BLaER1 (cell line): Measurements from ENCODE around the gene YWHAG.
"Not testable (repeated sequence)": the region's sequence is repeated elsewhere in the genome, so short reads cannot be mapped to it uniquely, and the experiment has no call there.

Experiments used
- H3K27ac ChIP-seq: shearing (Covaris generic); formaldehyde crosslinking; 2 replicates; pipeline ENCODE4 v1.8.1; 2022
- H3K27me3 ChIP-seq: shearing (Covaris generic); formaldehyde crosslinking; 2 replicates; pipeline ENCODE4 v1.8.1; 2022
- H3K36me3 ChIP-seq: shearing (Covaris generic); formaldehyde crosslinking; 2 replicates; pipeline ENCODE4 v1.8.1; 2022
- H3K4me1 ChIP-seq: shearing (Covaris generic); formaldehyde crosslinking; 2 replicates; pipeline ENCODE4 v1.8.1; 2022
- H3K4me2 ChIP-seq: shearing (Covaris generic); formaldehyde crosslinking; 2 replicates; pipeline ENCODE4 v1.8.1; 2022
- H3K4me3 ChIP-seq: shearing (Covaris generic); formaldehyde crosslinking; 2 replicates; pipeline ENCODE4 v1.8.1; 2022
- H3K9ac ChIP-seq: shearing (Covaris generic); formaldehyde crosslinking; 2 replicates; pipeline ENCODE4 v1.8.1; 2022
- H3K9me3 ChIP-seq: shearing (Covaris generic); formaldehyde crosslinking; 2 replicates; pipeline ENCODE4 v1.8.1; 2022
- H4K20me1 ChIP-seq: shearing (Covaris generic); formaldehyde crosslinking; 2 replicates; pipeline ENCODE4 v1.8.1; 2022
- Cebpa-rat ChIP-seq: shearing (Covaris generic); IDR thresholded peaks from 2 replicates; pipeline ENCODE4 v1.8.1; 2022

Gene YWHAG

DNA sequence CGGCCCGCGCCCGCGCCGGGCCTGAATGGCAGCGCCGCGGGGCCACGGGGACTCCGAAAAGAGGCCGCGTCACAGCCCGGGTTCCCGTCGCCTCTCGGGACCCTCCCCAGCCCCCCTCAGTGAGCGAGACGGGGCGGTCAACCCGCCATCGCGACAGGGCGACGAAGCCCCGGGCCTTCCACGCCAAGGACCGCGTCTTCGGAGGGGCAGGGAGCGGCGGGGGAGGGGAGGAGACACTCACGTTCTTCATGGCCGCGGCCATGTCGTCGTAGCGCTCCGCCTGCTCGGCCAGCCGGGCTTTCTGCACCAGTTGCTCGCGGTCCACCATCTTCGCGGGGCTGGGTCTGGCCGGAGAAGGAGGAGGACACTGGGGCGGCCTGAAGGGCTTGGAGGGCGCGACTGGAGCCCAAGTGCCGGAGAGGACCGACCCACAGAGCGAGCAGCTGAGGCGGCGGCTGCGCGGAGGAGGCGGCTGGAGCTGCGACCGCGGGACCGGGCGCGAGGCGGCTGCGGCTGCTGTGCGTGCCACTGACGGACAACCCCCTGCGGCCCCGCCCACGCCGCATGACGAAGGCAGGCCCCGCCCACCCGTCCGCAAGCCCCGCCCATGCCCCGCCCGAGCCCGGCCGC is at the start of gene YWHAG:
Gene YWHAG (minus strand): TSS at position 511 of the 630 bp plus-strand sequence. CDS start 183 bp downstream, at position 328.
- Histone ChIP-seq H3K9me3 (peaks cover 10% of the 10 kb centered on the region; the same call in 1 of the 2 replicates), H3K4me3 (peak within 1 kb of the TSS; percentile 92), H3K27me3 (no peaks in the 10 kb centered on the region), H3K4me1 (peaks cover 47% of the 10 kb centered on the region), H4K20me1 (peaks cover 51% of the 10 kb centered on the region), H3K36me3 (peaks cover 35% of the 10 kb centered on the region), H3K4me2 (peak within 1 kb of the TSS; percentile 88), H3K27ac (peak within 1 kb of the TSS; percentile 98), H3K9ac (peak within 1 kb of the TSS; percentile 99)
- TF ChIP-seq Cebpa-rat = no peak

DNA sequence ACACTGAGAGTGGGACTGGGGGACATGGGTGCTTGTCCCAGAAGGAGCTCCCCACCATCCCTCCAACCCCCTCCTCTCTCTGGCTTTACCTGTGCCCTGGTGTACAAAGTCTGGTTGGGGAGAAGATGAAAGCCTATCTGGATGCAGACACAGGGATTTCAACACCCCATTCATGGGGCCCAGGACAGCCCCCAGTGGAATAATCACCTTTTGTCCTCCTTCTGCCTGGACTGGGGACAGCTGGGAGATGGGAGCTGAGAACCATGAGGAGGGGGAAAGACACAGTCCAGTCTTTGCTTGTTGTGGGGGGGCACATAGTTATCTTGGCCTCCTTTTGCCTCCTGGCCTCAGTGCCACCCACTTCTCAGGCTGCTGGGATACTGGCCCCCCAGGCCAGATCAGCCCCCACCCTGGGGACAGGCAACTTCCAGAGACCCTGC is 49.4 kb upstream of the YWHAG start:
- H3K4me1 ChIP-seq = peaks cover 18% of the 10 kb centered on the region
- H3K9me3 ChIP-seq = no peaks in the 10 kb centered on the region
- H3K4me3 ChIP-seq = no peak overlapping the region
- H3K27me3 ChIP-seq = no peaks in the 10 kb centered on the region
- H3K36me3 ChIP-seq = no peaks in the 10 kb centered on the region
- no peak overlapping the region for H3K4me2 ChIP-seq
- no peak for TF ChIP-seq Cebpa-rat
- H3K27ac ChIP-seq = no peak overlapping the region
- H3K9ac ChIP-seq = no peak overlapping the region
- no peaks in the 10 kb centered on the region for H4K20me1 ChIP-seq

DNA sequence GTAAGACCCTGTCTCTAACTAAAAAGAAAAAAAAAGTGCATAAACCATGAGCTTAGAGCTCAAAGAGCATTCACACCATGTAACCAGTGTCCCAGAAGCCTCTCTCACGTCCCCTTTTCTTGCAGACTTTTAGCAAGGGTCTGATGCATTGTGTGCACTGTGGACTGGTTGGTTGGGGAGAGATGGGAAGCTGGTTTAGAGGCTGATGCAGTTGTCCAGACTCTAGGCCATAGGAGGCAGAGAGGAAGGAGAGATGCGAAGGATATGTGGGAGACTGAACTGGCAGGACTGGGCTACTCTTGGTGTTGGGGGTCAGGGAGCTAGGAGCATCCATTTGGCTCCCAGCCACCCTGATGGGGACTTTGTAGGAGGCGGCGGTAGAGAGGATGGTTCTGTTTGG is 48.9 kb upstream of the YWHAG start:
- Histone ChIP-seq H3K4me1 (peaks cover 18% of the 10 kb centered on the region), H4K20me1 (no peaks in the 10 kb centered on the region), H3K9me3 (no peaks in the 10 kb centered on the region), H3K9ac (no peak overlapping the region), H3K27ac (no peak overlapping the region), H3K36me3 (no peaks in the 10 kb centered on the region), H3K4me3 (no peak overlapping the region), H3K27me3 (no peaks in the 10 kb centered on the region), H3K4me2 (no peak overlapping the region)
- TF ChIP-seq Cebpa-rat = no peak

DNA sequence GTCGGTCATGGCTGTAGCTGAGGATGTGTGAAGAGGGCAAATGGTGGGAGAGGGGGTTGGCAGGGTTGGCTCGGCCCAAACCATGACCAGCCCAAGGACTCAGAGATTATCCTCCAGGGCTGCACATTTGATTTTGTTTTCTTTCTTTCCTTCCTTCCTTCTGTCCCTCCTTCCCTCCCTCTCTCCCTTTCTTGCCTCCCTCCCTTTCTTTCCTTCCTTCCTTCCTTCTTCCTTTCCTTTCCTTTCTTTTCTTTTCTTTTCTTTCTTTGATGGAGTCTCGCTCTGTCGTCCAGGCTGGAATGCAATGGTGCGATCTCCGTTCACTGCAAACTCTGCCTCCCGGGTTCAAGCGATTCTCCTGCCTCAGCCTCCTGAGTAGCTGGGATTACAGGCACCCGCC is 46.9 kb upstream of the YWHAG start:
- no peak overlapping the region for H3K27ac ChIP-seq
- H3K4me3 ChIP-seq = no peak overlapping the region
- no peak overlapping the region for H3K9ac ChIP-seq
- H3K27me3 ChIP-seq = no peaks in the 10 kb centered on the region
- no peaks in the 10 kb centered on the region for H4K20me1 ChIP-seq
- H3K4me1 ChIP-seq = peaks cover 13% of the 10 kb centered on the region
- no peaks in the 10 kb centered on the region for H3K9me3 ChIP-seq
- no peak for TF ChIP-seq Cebpa-rat
- no peaks in the 10 kb centered on the region for H3K36me3 ChIP-seq
- H3K4me2 ChIP-seq = no peak overlapping the region

DNA sequence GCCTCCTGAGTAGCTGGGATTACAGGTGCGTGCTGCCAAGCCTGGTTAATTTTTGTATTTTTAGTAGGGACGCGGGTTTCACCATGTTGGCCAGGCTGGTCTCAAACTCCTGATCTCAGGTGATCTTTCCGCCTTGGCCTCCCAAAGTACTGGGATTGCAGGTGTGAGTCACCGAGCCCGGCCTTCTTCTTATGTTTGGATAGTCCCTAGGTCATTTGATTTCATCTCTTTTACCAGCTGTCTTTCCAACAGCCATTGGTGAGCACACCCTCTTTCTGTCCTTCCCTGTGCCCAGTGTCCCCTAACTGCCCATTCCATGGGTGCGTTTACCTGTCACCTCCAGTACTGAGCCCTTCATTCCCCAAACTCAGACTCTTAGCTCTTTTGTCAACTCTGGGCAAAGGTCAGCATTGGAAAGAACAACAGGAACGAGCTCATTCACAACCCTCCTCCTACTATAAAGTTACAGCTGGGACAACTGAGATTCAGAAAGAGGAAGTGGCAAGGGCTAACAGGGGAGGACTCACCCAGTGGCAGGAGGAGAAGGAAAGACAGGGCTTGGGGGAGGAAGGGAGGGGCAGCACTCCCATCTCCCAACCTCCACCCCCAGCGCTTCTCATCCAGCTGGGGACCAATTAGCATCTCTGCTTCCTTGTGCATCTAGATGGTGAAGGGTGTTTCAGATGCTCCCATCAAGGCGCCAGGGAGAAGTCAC is 45.1 kb upstream of the YWHAG start:
- peaks cover 13% of the 10 kb centered on the region for H3K4me1 ChIP-seq
- H3K9ac ChIP-seq = no peak overlapping the region; the same call in 1 of the 2 replicates
- H3K36me3 ChIP-seq = no peaks in the 10 kb centered on the region
- H3K27me3 ChIP-seq = no peaks in the 10 kb centered on the region
- no peaks in the 10 kb centered on the region for H4K20me1 ChIP-seq
- 0 out of 2 replicates have a peak overlapping the region, but pooled peaks have one; percentile 5 for H3K27ac ChIP-seq
- no peak overlapping the region for H3K4me3 ChIP-seq
- TF ChIP-seq Cebpa-rat = no peak
- peak overlapping the region; percentile 55 for H3K4me2 ChIP-seq
- no peaks in the 10 kb centered on the region for H3K9me3 ChIP-seq

DNA sequence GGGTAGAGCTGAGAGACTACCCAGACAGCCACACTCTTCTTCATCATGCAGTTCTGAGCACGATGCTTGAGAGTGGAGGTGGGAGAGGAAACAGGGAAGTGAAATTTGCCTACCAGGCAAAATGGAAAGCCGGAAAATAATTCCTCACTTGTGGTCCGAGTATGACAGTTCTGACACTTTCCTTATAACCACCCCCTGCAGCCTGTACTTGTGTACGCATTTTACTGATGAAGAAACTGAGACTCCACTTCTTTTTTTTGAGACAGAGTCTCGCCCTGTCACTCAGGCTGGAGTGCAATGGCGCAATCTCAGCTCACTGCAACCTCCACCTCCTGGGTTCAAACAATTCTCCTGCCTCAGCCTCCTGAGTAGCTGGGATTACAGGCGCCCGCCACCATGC is 44.3 kb upstream of the YWHAG start:
- H3K9me3 ChIP-seq, H3K27me3 ChIP-seq, H3K36me3 ChIP-seq, H3K4me3 ChIP-seq, H4K20me1 ChIP-seq, H3K9ac ChIP-seq, H3K4me2 ChIP-seq, H3K27ac ChIP-seq: not testable (repeated sequence)
- peaks cover 15% of the 10 kb centered on the region for H3K4me1 ChIP-seq

DNA sequence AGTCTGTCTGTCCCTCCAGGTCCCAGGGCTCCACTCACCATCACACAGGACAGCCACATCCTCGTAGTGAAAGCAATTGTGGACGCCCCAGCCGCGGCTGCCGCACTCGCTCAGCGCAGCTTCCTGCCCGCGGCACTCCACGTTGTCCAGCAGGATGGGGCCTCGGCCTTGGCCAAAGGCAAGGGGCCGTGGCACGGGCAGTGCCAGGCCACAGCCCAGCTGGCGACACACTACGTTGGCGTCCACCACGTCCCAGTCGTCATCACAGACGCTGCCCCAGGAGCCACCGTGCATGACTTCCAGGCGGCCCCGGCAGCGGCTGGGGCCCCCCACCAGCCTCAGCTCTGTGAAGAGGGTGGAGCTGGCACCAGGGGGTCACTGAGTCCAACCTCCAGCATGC is 41.5 kb upstream of the YWHAG start:
- H4K20me1 ChIP-seq = no peaks in the 10 kb centered on the region
- H3K36me3 ChIP-seq = no peaks in the 10 kb centered on the region
- H3K4me2 ChIP-seq = no peak overlapping the region
- no peaks in the 10 kb centered on the region for H3K27me3 ChIP-seq
- H3K27ac ChIP-seq = no peak overlapping the region
- peaks cover 37% of the 10 kb centered on the region for H3K4me1 ChIP-seq
- H3K4me3 ChIP-seq = no peak overlapping the region
- H3K9me3 ChIP-seq = no peaks in the 10 kb centered on the region
- no peak overlapping the region for H3K9ac ChIP-seq
- TF ChIP-seq Cebpa-rat = no peak

DNA sequence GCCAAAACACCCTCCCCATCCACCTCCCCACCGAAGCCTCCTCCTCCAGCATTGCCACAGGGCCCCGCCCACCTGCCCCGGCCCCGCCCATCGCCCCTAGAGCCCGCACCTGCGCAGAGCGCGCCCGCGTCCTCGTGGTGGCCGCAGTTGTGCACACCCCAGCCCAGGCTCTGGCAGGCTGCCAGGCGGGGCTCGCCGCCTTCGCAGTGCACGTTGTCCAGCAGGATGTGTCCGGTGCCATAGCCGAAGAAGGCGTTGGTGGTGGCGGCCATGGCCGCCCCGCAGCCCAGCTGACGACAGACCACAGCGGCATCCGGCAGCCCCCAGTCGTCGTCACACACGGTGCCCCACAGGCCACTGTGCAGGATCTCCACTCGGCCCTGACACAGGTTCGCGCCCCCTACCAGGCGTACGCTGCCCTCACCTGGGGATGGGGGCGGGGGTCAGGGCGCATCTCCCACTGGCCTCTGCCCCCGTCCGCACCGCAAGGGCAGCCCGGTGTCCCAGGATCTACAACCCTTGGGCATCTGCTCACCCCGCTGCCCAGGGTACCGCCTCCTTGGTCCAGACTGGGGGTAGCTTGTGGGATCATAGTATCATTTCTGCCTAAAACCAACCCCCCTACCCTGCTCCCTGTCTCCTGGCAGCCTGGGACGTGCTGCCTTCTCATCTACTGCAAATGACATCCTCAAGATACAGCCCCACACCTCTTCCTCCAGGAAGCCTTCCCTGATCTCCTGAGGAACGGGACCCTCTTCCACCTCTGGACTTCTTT is 38.8 kb upstream of the YWHAG start:
- no peaks in the 10 kb centered on the region for H3K9me3 ChIP-seq
- peaks cover 36% of the 10 kb centered on the region for H3K4me1 ChIP-seq
- no peaks in the 10 kb centered on the region for H3K27me3 ChIP-seq
- H3K36me3 ChIP-seq = no peaks in the 10 kb centered on the region
- H4K20me1 ChIP-seq = no peaks in the 10 kb centered on the region
- no peak for TF ChIP-seq Cebpa-rat
- H3K9ac ChIP-seq = peak overlapping the region; percentile 24; the same call in 1 of the 2 replicates
- peak overlapping the region; percentile 54 for H3K4me3 ChIP-seq
- H3K4me2 ChIP-seq = peak overlapping the region; percentile 66
- H3K27ac ChIP-seq = 0 out of 2 replicates have a peak overlapping the region, but pooled peaks have one; percentile 26

DNA sequence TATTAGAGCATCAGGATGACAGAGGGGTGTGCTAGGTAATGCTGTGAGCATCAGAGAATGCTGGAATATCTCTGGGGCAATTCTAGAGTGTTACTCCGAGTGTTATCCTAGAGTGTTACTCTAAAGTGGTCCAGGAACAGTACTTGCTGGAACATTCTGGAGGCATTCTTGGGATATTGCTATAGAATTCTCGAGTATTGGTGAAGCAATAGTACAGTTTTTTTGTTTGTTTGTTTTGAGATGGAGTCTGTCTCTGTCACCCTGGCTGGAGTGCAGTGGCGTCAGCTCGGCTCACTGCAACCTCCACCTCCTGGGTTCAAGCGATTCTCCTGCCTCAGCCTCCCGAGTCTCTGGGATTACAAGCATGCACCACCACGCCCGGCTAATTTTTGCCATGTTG is 38.1 kb upstream of the YWHAG start:
- Histone ChIP-seq H4K20me1 (no peaks in the 10 kb centered on the region), H3K4me3 (no peak overlapping the region), H3K27me3 (no peaks in the 10 kb centered on the region), H3K4me1 (peaks cover 43% of the 10 kb centered on the region), H3K36me3 (no peaks in the 10 kb centered on the region), H3K27ac (no peak overlapping the region), H3K9ac (no peak overlapping the region), H3K4me2 (peak overlapping the region; percentile 66), H3K9me3 (no peaks in the 10 kb centered on the region)
- TF ChIP-seq Cebpa-rat = no peak
